H9 (cell line): ENCODE results near the gene OPA3. TPM values are rescaled to one million over a fixed set of nuclear protein-coding genes. Genes with fewer than 3 reads are reported as not detected.
A peak's percentile ranks its signal among the peaks of the same experiment; 100 is the strongest.

ENCODE experiments used
- DNase-seq: peaks from one replicate; pipeline ENCODE4 v3.0.0-alpha.2; 2017
- H2AFZ ChIP-seq: one replicate; pipeline ENCODE4 v1.6.1; 2013; ENCODE audit warnings: mild to moderate bottlenecking, low read length, control low read depth, moderate library complexity
- H2AK5ac ChIP-seq: 2 replicates; pipeline ENCODE4 v1.6.1; 2013; ENCODE audit warnings: low read length, control low read depth, mixed read lengths; ENCODE audit not compliant: insufficient read length
- H2BK120ac ChIP-seq: one replicate; pipeline ENCODE4 v1.6.1; 2013; ENCODE audit warnings: low read depth, mild to moderate bottlenecking, low read length, control low read depth, inconsistent platforms; ENCODE audit not compliant: poor library complexity, severe bottlenecking
- H2BK12ac ChIP-seq: 2 replicates; pipeline ENCODE4 v1.6.1; 2013; ENCODE audit warnings: low read length, control low read depth, mixed read lengths, low read depth; ENCODE audit not compliant: insufficient read length
- H2BK15ac ChIP-seq: 2 replicates; pipeline ENCODE4 v1.6.1; 2013; ENCODE audit warnings: low read depth, low read length, control low read depth
- H2BK20ac ChIP-seq: one replicate; pipeline ENCODE4 v1.6.1; 2013; ENCODE audit warnings: low read depth, mild to moderate bottlenecking, low read length, control low read depth, inconsistent platforms; ENCODE audit not compliant: poor library complexity, severe bottlenecking
- H2BK5ac ChIP-seq: 2 replicates; pipeline ENCODE4 v1.6.1; 2013; ENCODE audit warnings: low read length, control low read depth, mixed read lengths; ENCODE audit not compliant: insufficient read length
- H3K14ac ChIP-seq: 2 replicates; pipeline ENCODE4 v1.6.1; 2013; ENCODE audit warnings: low read length, control low read depth; ENCODE audit not compliant: insufficient read depth
- H3K18ac ChIP-seq: 2 replicates; pipeline ENCODE4 v1.6.1; 2013; ENCODE audit warnings: low read depth, mild to moderate bottlenecking, mixed read lengths, low read length, control low read depth; ENCODE audit not compliant: insufficient read length
- H3K23ac ChIP-seq: 2 replicates; pipeline ENCODE4 v1.6.1; 2013; ENCODE audit warnings: low read length, control low read depth, mixed read lengths, low read depth; ENCODE audit not compliant: insufficient read length
- H3K23me2 ChIP-seq: 2 replicates; pipeline ENCODE4 v1.6.1; 2013; ENCODE audit warnings: low read depth, mild to moderate bottlenecking, mixed read lengths, low read length, control low read depth; ENCODE audit not compliant: insufficient read length, poor library complexity, severe bottlenecking
- H3K27ac ChIP-seq: 2 replicates; pipeline ENCODE4 v1.5.1; 2013; ENCODE audit warnings: low read length, control low read depth, mixed read lengths, low read depth; ENCODE audit not compliant: insufficient read length
- H3K27me3 ChIP-seq: 2 replicates; pipeline ENCODE4 v1.6.1; 2013; ENCODE audit warnings: low read length, control low read depth, inconsistent platforms; ENCODE audit not compliant: insufficient read depth
- H3K4ac ChIP-seq: 2 replicates; pipeline ENCODE4 v1.6.1; 2013; ENCODE audit warnings: low read depth, mild to moderate bottlenecking, control low read depth, inconsistent platforms, low read length, moderate library complexity
- H3K4me1 ChIP-seq: 2 replicates; pipeline ENCODE4 v1.6.1; 2013; ENCODE audit warnings: low read length, control low read depth, inconsistent platforms; ENCODE audit not compliant: insufficient read depth
- H3K4me2 ChIP-seq: 2 replicates; pipeline ENCODE4 v1.6.1; 2013; ENCODE audit warnings: low read length, control low read depth, mixed read lengths; ENCODE audit not compliant: insufficient read length, insufficient read depth
- H3K56ac ChIP-seq: 2 replicates; pipeline ENCODE4 v1.6.1; 2013; ENCODE audit warnings: low read depth, mild to moderate bottlenecking, mixed read lengths, low read length, control low read depth; ENCODE audit not compliant: insufficient read length
- H3K79me1 ChIP-seq: 2 replicates; pipeline ENCODE4 v1.6.1; 2013; ENCODE audit warnings: low read depth, mild to moderate bottlenecking, moderate library complexity, low read length, control low read depth, inconsistent platforms; ENCODE audit not compliant: insufficient read depth, poor library complexity, severe bottlenecking
- H3K79me2 ChIP-seq: 2 replicates; pipeline ENCODE4 v1.6.1; 2013; ENCODE audit warnings: low read length, control low read depth, inconsistent platforms; ENCODE audit not compliant: insufficient read depth
- H3K9ac ChIP-seq: 2 replicates; pipeline ENCODE4 v1.6.1; 2013; ENCODE audit warnings: low read length, control low read depth, mixed read lengths; ENCODE audit not compliant: insufficient read length; ENCODE audit errors: extremely low read depth
- H3K9me3 ChIP-seq: one replicate; pipeline ENCODE4 v1.6.1; 2013; ENCODE audit warnings: low read depth, low read length, inconsistent platforms; ENCODE audit not compliant: control insufficient read depth
- H3T11ph ChIP-seq: one replicate; pipeline ENCODE4 v1.6.1; 2013; ENCODE audit warnings: mild to moderate bottlenecking, low read length, control low read depth, inconsistent platforms
- H4K20me1 ChIP-seq: one replicate; pipeline ENCODE4 v1.6.1; 2013; ENCODE audit not compliant: control insufficient read depth, insufficient read length, insufficient read depth
- H4K5ac ChIP-seq: 2 replicates; pipeline ENCODE4 v1.6.1; 2013; ENCODE audit warnings: low read depth, mild to moderate bottlenecking, mixed read lengths, low read length, control low read depth; ENCODE audit not compliant: insufficient read length
- H4K8ac ChIP-seq: replicated peaks from 2 replicates; pipeline ENCODE4 v1.6.1; 2013; ENCODE audit warnings: low read length, control low read depth, mixed read lengths, low read depth; ENCODE audit not compliant: insufficient read length
- H4K91ac ChIP-seq: 2 replicates; pipeline ENCODE4 v1.6.1; 2013; ENCODE audit warnings: low read depth, mild to moderate bottlenecking, moderate library complexity, mixed read lengths, low read length, control low read depth; ENCODE audit not compliant: insufficient read length
- H3K27ac Mint-ChIP-seq, 3 experiments: 2 replicates in 2 of 3; 3 replicates in 1 of 3; pipeline ENCODE4 v1.8.0; 2020 to 2021; ENCODE audit warnings: mixed read lengths in 3 of 3, mild to moderate bottlenecking in 1 of 3, moderate library complexity in 1 of 3
- H3K27me3 Mint-ChIP-seq: 2 replicates; pipeline ENCODE4 v1.8.0; 2021; ENCODE audit warnings: low read depth, mild to moderate bottlenecking, moderate library complexity, mixed read lengths
- H3K36me3 Mint-ChIP-seq, 3 experiments: 2 replicates in 2 of 3; 3 replicates in 1 of 3; pipeline ENCODE4 v1.8.0; 2020 to 2021; ENCODE audit warnings: low read depth in 3 of 3, mixed read lengths in 3 of 3; ENCODE audit not compliant: insufficient read depth in 1 of 3
- H3K4me1 Mint-ChIP-seq, 2 experiments: 2 replicates each; pipeline ENCODE4 v1.8.0; 2020; ENCODE audit warnings: mixed read lengths in 2 of 2
- H3K4me3 Mint-ChIP-seq, 2 experiments: 2 replicates in 1 of 2; 3 replicates in 1 of 2; pipeline ENCODE4 v1.8.0; 2020 to 2021; ENCODE audit warnings: mild to moderate bottlenecking in 2 of 2, mixed read lengths in 2 of 2, moderate library complexity in 1 of 2
- H3K9me3 Mint-ChIP-seq, 2 experiments: 2 replicates in 1 of 2; 3 replicates in 1 of 2; pipeline ENCODE4 v1.8.0; 2020; ENCODE audit warnings: mild to moderate bottlenecking in 2 of 2, mixed read lengths in 2 of 2, moderate library complexity in 1 of 2
- CTCF ChIP-seq: fragments of 200-600 bp; sonication (generic); conservative IDR thresholded peaks from 3 replicates; pipeline ENCODE4 v1.8.0; 2021; ENCODE audit warnings: antibody characterized with exemption, mild to moderate bottlenecking
- WGBS: extraction: QIAGEN DNeasy Blood & Tissue Kit; methylation state at CpG from one replicate; pipeline ENCODE4 v1.1.7; 2013; ENCODE audit warnings: missing lambda C conversion rate, low lambda C conversion rate, mixed read lengths; ENCODE audit not compliant: insufficient read length; ENCODE audit errors: extremely low coverage; 5-methylcytosine and 5-hydroxymethylcytosine counted together
- total RNA-seq: library from RNA; stranded (reverse); gene quantifications from 2 replicates; pipeline ENCODE4 v1.2.1, GENCODE V29; 2021

The OPA3 gene
- total RNA-seq, 1 experiment from 2014 or later: 13.0 TPM

GRCh38 chr19:45591004-45591637 lies 6.5 kb upstream of the OPA3 start:
- Histone ChIP-seq H3K56ac (no peak overlapping the region), H3K18ac (peak overlapping the region; percentile 2)

More at GRCh38 chr19:45591004-45591637, 6.5 kb upstream of the OPA3 start:
- peaks cover 6% of the 10 kb centered on the region; the same call in 1 of the 2 replicates for H3K27me3 ChIP-seq
- Mint-ChIP-seq H3K9me3 (peaks cover 0 to 6% of the 10 kb centered on the region in 2 experiments; a peak in 2 of 5 replicates), H3K36me3 (no peaks in the 10 kb centered on the region), H3K4me3 (peak overlapping the region in 1 of 2 experiments; percentile 17; a peak in 1 of 5 replicates), H3K27me3 (peaks cover 49% of the 10 kb centered on the region), H3K4me1 (peaks cover 2 to 13% of the 10 kb centered on the region in 2 experiments; a peak in 3 of 4 replicates), H3K27ac (no peak overlapping the region)
- H3K23ac ChIP-seq: no peak overlapping the region
- no peak overlapping the region for H3K4ac ChIP-seq
- no peaks in the 10 kb centered on the region for H3K23me2 ChIP-seq
- H4K8ac ChIP-seq: no peak overlapping the region
- no peak overlapping the region for H2BK5ac ChIP-seq
- H2BK20ac ChIP-seq: no peak overlapping the region
- no peaks in the 10 kb centered on the region for H3K79me2 ChIP-seq
- peak; percentile 68 for TF ChIP-seq CTCF
- H2BK15ac ChIP-seq: no peak overlapping the region
- H4K20me1 ChIP-seq: no peaks in the 10 kb centered on the region
- H3K4me1 ChIP-seq: no peaks in the 10 kb centered on the region
- H4K91ac ChIP-seq: no peak overlapping the region
- H2BK120ac ChIP-seq: no peak overlapping the region
- no peak overlapping the region for H4K5ac ChIP-seq
- H3K79me1 ChIP-seq: no peaks in the 10 kb centered on the region
- no peak overlapping the region for H3K4me2 ChIP-seq
- no peaks in the 10 kb centered on the region for H3K9me3 ChIP-seq
- H2BK12ac ChIP-seq: no peak overlapping the region
- H3K27ac ChIP-seq: no peak overlapping the region
- peak; percentile 89 for DNase-seq
- H3K9ac ChIP-seq: no peak overlapping the region
- H2AK5ac ChIP-seq: no peak overlapping the region
- H2AFZ ChIP-seq: no peak overlapping the region
- no CpG with 5 or more reads among the region's 48 CpGs for WGBS
- no peak overlapping the region for H3K14ac ChIP-seq
- H3T11ph ChIP-seq: no peak overlapping the region
